ENCODE measurements around the gene DCUN1D3.
"Not testable (repeated sequence)": the region's sequence is repeated elsewhere in the genome, so short reads cannot be mapped to it uniquely, and the experiment has no call there.

The DCUN1D3 gene

GRCh38 chr16:20937736-20938135, 37.6 kb upstream of the DCUN1D3 start:
- no peaks in the 10 kb centered on the region for H3K4me1 ChIP-seq (ENCODE audit: insufficient read depth, low read length)
- no peaks in the 10 kb centered on the region for H3K36me3 ChIP-seq (ENCODE audit: insufficient read depth, low read length)
- no peaks in the 10 kb centered on the region for H3K9me3 ChIP-seq (ENCODE audit: low read length)
- H3K9ac ChIP-seq (ENCODE audit: low read length): no peak overlapping the region
- no peak overlapping the region for H3K27ac ChIP-seq (ENCODE audit: low read depth, low read length)
- H3K4me3 ChIP-seq (ENCODE audit: low read depth in 1 of 2, low read length in 2 of 2): no peak overlapping the region
- H3K27me3 ChIP-seq (ENCODE audit: control insufficient read depth in 1 of 2, insufficient read depth in 2 of 2, low read length in 2 of 2): no peaks in the 10 kb centered on the region

- Histone ChIP-seq H3K27ac (ENCODE audit: low read depth, low read length) (no peak overlapping the region), H3K9ac (ENCODE audit: low read length) (no peak overlapping the region), H3K4me3 (ENCODE audit: low read depth in 1 of 2, low read length in 2 of 2) (no peak overlapping the region)
These were observed 33.4 kb upstream of the DCUN1D3 start for GRCh38 chr16:20933589-20933988.

GRCh38 chr16:20931066-20931600, 31.0 kb upstream of the DCUN1D3 start:
- Histone ChIP-seq H3K9me3 (ENCODE audit: low read length) (no peaks in the 10 kb centered on the region), H3K27ac (ENCODE audit: low read depth, low read length) (no peak overlapping the region), H3K27me3 (ENCODE audit: control insufficient read depth in 1 of 2, insufficient read depth in 2 of 2, low read length in 2 of 2) (no peaks in the 10 kb centered on the region), H3K4me3 (ENCODE audit: low read depth in 1 of 2, low read length in 2 of 2) (no peak overlapping the region), H3K9ac (ENCODE audit: low read length) (no peak overlapping the region), H3K36me3 (ENCODE audit: insufficient read depth, low read length) (no peaks in the 10 kb centered on the region), H3K4me1 (ENCODE audit: insufficient read depth, low read length) (no peaks in the 10 kb centered on the region)

More at GRCh38 chr16:20933589-20933988, 33.4 kb upstream of the DCUN1D3 start:
- H3K27me3 ChIP-seq (ENCODE audit: control insufficient read depth in 1 of 2, insufficient read depth in 2 of 2, low read length in 2 of 2): no peaks in the 10 kb centered on the region
- no peaks in the 10 kb centered on the region for H3K9me3 ChIP-seq (ENCODE audit: low read length)
- no peaks in the 10 kb centered on the region for H3K36me3 ChIP-seq (ENCODE audit: insufficient read depth, low read length)
- H3K4me1 ChIP-seq (ENCODE audit: insufficient read depth, low read length): no peaks in the 10 kb centered on the region

GRCh38 chr16:20930365-20930690, 30.2 kb upstream of the DCUN1D3 start:
- H3K9ac ChIP-seq (ENCODE audit: low read length): no peak overlapping the region
- H3K27ac ChIP-seq (ENCODE audit: low read depth, low read length): peak overlapping the region; percentile 34

GRCh38 chr16:20929676-20930364, 29.7 kb upstream of the DCUN1D3 start:
- not testable (repeated sequence) for H3K4me3 ChIP-seq (ENCODE audit: low read depth in 1 of 2, low read length in 2 of 2); H3K36me3 ChIP-seq (ENCODE audit: insufficient read depth, low read length); H3K27me3 ChIP-seq (ENCODE audit: control insufficient read depth in 1 of 2, insufficient read depth in 2 of 2, low read length in 2 of 2); H3K4me1 ChIP-seq (ENCODE audit: insufficient read depth, low read length); H3K9me3 ChIP-seq (ENCODE audit: low read length); H3K9ac ChIP-seq (ENCODE audit: low read length)
- H3K27ac ChIP-seq (ENCODE audit: low read depth, low read length): peak overlapping the region; percentile 34

More at GRCh38 chr16:20930365-20930690, 30.2 kb upstream of the DCUN1D3 start:
- no peaks in the 10 kb centered on the region for H3K36me3 ChIP-seq (ENCODE audit: insufficient read depth, low read length)
- no peaks in the 10 kb centered on the region for H3K27me3 ChIP-seq (ENCODE audit: control insufficient read depth in 1 of 2, insufficient read depth in 2 of 2, low read length in 2 of 2)
- no peaks in the 10 kb centered on the region for H3K4me1 ChIP-seq (ENCODE audit: insufficient read depth, low read length)
- H3K9me3 ChIP-seq (ENCODE audit: low read length): no peaks in the 10 kb centered on the region
- no peak overlapping the region for H3K4me3 ChIP-seq (ENCODE audit: low read depth in 1 of 2, low read length in 2 of 2)

- Histone ChIP-seq H3K4me3 (ENCODE audit: low read depth in 1 of 2, low read length in 2 of 2) (no peak overlapping the region), H3K9ac (ENCODE audit: low read length) (no peak overlapping the region), H3K27me3 (ENCODE audit: control insufficient read depth in 1 of 2, insufficient read depth in 2 of 2, low read length in 2 of 2) (no peaks in the 10 kb centered on the region), H3K27ac (ENCODE audit: low read depth, low read length) (no peak overlapping the region), H3K4me1 (ENCODE audit: insufficient read depth, low read length) (no peaks in the 10 kb centered on the region), H3K9me3 (ENCODE audit: low read length) (no peaks in the 10 kb centered on the region), H3K36me3 (ENCODE audit: insufficient read depth, low read length) (no peaks in the 10 kb centered on the region)
These were observed 28.7 kb upstream of the DCUN1D3 start for GRCh38 chr16:20928774-20929411.

- no peak overlapping the region for H3K9ac ChIP-seq (ENCODE audit: low read length)
- H3K4me1 ChIP-seq (ENCODE audit: insufficient read depth, low read length): no peaks in the 10 kb centered on the region
- H3K4me3 ChIP-seq (ENCODE audit: low read depth in 1 of 2, low read length in 2 of 2): no peak overlapping the region
- H3K27ac ChIP-seq (ENCODE audit: low read depth, low read length): no peak overlapping the region
- peaks cover 6% of the 10 kb centered on the region for H3K36me3 ChIP-seq (ENCODE audit: insufficient read depth, low read length)
- no peaks in the 10 kb centered on the region for H3K27me3 ChIP-seq (ENCODE audit: control insufficient read depth in 1 of 2, insufficient read depth in 2 of 2, low read length in 2 of 2)
- H3K9me3 ChIP-seq (ENCODE audit: low read length): no peaks in the 10 kb centered on the region
These were observed 25.6 kb upstream of the DCUN1D3 start for GRCh38 chr16:20925751-20926150.

- no peak overlapping the region for H3K4me3 ChIP-seq (ENCODE audit: low read depth in 1 of 2, low read length in 2 of 2)
- H3K9ac ChIP-seq (ENCODE audit: low read length): no peak overlapping the region
- no peaks in the 10 kb centered on the region for H3K27me3 ChIP-seq (ENCODE audit: control insufficient read depth in 1 of 2, insufficient read depth in 2 of 2, low read length in 2 of 2)
- H3K27ac ChIP-seq (ENCODE audit: low read depth, low read length): no peak overlapping the region
- no peaks in the 10 kb centered on the region for H3K9me3 ChIP-seq (ENCODE audit: low read length)
- no peaks in the 10 kb centered on the region for H3K4me1 ChIP-seq (ENCODE audit: insufficient read depth, low read length)
- H3K36me3 ChIP-seq (ENCODE audit: insufficient read depth, low read length): peaks cover 6% of the 10 kb centered on the region
These were observed 23.7 kb upstream of the DCUN1D3 start for GRCh38 chr16:20923876-20924275.

- Histone ChIP-seq H3K27me3 (ENCODE audit: control insufficient read depth in 1 of 2, insufficient read depth in 2 of 2, low read length in 2 of 2) (no peaks in the 10 kb centered on the region), H3K9ac (ENCODE audit: low read length) (no peak overlapping the region), H3K9me3 (ENCODE audit: low read length) (no peaks in the 10 kb centered on the region), H3K36me3 (ENCODE audit: insufficient read depth, low read length) (peaks cover 11% of the 10 kb centered on the region), H3K4me3 (ENCODE audit: low read depth in 1 of 2, low read length in 2 of 2) (no peak overlapping the region), H3K27ac (ENCODE audit: low read depth, low read length) (no peak overlapping the region), H3K4me1 (ENCODE audit: insufficient read depth, low read length) (no peaks in the 10 kb centered on the region)
These were observed 20.6 kb upstream of the DCUN1D3 start for GRCh38 chr16:20920799-20921198.

- Histone ChIP-seq H3K4me3 (ENCODE audit: low read depth in 1 of 2, low read length in 2 of 2) (no peak overlapping the region), H3K36me3 (ENCODE audit: insufficient read depth, low read length) (peaks cover 11% of the 10 kb centered on the region), H3K27ac (ENCODE audit: low read depth, low read length) (no peak overlapping the region)
These were observed 19.9 kb upstream of the DCUN1D3 start for GRCh38 chr16:20920091-20920490.

GRCh38 chr16:20918486-20919239, 18.5 kb upstream of the DCUN1D3 start:
- Histone ChIP-seq H3K27me3 (ENCODE audit: control insufficient read depth in 1 of 2, insufficient read depth in 2 of 2, low read length in 2 of 2) (no peaks in the 10 kb centered on the region), H3K9ac (ENCODE audit: low read length) (no peak overlapping the region), H3K27ac (ENCODE audit: low read depth, low read length) (no peak overlapping the region), H3K9me3 (ENCODE audit: low read length) (no peaks in the 10 kb centered on the region), H3K36me3 (ENCODE audit: insufficient read depth, low read length) (peaks cover 11% of the 10 kb centered on the region), H3K4me1 (ENCODE audit: insufficient read depth, low read length) (no peaks in the 10 kb centered on the region), H3K4me3 (ENCODE audit: low read depth in 1 of 2, low read length in 2 of 2) (no peak overlapping the region)

More at GRCh38 chr16:20920091-20920490, 19.9 kb upstream of the DCUN1D3 start:
- H3K9me3 ChIP-seq (ENCODE audit: low read length): no peaks in the 10 kb centered on the region
- H3K9ac ChIP-seq (ENCODE audit: low read length): no peak overlapping the region
- H3K27me3 ChIP-seq (ENCODE audit: control insufficient read depth in 1 of 2, insufficient read depth in 2 of 2, low read length in 2 of 2): no peaks in the 10 kb centered on the region
- no peaks in the 10 kb centered on the region for H3K4me1 ChIP-seq (ENCODE audit: insufficient read depth, low read length)
